Activated T-cell treated with anti-CD3 and anti-CD28 coated beads for 1 hour (primary cell): Measurements from ENCODE around the gene SAMD13.

ENCODE experiments used
- DNase-seq: peaks from one replicate; pipeline ENCODE4 v3.0.0-alpha.2; 2020; ENCODE audit warnings: low read depth

SAMD13 gene

GRCh38 chr1:84301004-84301784 lies at the start of gene SAMD13:
Gene SAMD13 (plus strand): TSS chr1:84301708. CDS start chr1:84303235, 1,527 bp downstream.
- peak; percentile 17 for DNase-seq

- DNase-seq, result no peak
These were observed 48.5 kb upstream of the SAMD13 start for GRCh38 chr1:84253036-84253435.

- DNase-seq, result no peak
These were observed 47.6 kb upstream of the SAMD13 start for GRCh38 chr1:84253891-84254290.

- no peak for DNase-seq
These were observed 46.7 kb upstream of the SAMD13 start for GRCh38 chr1:84254703-84255238.

- DNase-seq, result no peak
These were observed 45.9 kb upstream of the SAMD13 start for GRCh38 chr1:84255582-84255981.

GRCh38 chr1:84257617-84258016 lies 43.9 kb upstream of the SAMD13 start:
- DNase-seq, result no peak

GRCh38 chr1:84259376-84259775 lies 42.1 kb upstream of the SAMD13 start:
- DNase-seq, result no peak

- DNase-seq, result no peak
These were observed 41.5 kb upstream of the SAMD13 start for GRCh38 chr1:84259989-84260388.

- DNase-seq, result no peak
These were observed 40.5 kb upstream of the SAMD13 start for GRCh38 chr1:84260852-84261518.

- no peak for DNase-seq
These were observed 36.5 kb upstream of the SAMD13 start for GRCh38 chr1:84264961-84265360.

GRCh38 chr1:84265867-84266266 lies 35.6 kb upstream of the SAMD13 start:
- no peak for DNase-seq

- DNase-seq, result no peak
These were observed 34.8 kb upstream of the SAMD13 start for GRCh38 chr1:84266748-84267147.

- no peak for DNase-seq
These were observed 34.0 kb upstream of the SAMD13 start for GRCh38 chr1:84267476-84267875.

- no peak for DNase-seq
These were observed 33.2 kb upstream of the SAMD13 start for GRCh38 chr1:84268346-84268745.

- no peak for DNase-seq
These were observed 32.2 kb upstream of the SAMD13 start for GRCh38 chr1:84269306-84269705.

GRCh38 chr1:84271441-84272151 lies 29.9 kb upstream of the SAMD13 start:
- DNase-seq, result no peak

- DNase-seq, result no peak
These were observed 29.1 kb upstream of the SAMD13 start for GRCh38 chr1:84272401-84272800.

GRCh38 chr1:84277343-84278059 lies 24.0 kb upstream of the SAMD13 start:
- DNase-seq, result no peak

GRCh38 chr1:84278905-84279304 lies 22.6 kb upstream of the SAMD13 start:
- DNase-seq, result no peak

GRCh38 chr1:84280912-84281311 lies 20.6 kb upstream of the SAMD13 start:
- DNase-seq, result no peak

GRCh38 chr1:84282780-84283333 lies 18.7 kb upstream of the SAMD13 start:
- DNase-seq, result no peak

GRCh38 chr1:84283381-84283780 lies 18.1 kb upstream of the SAMD13 start:
- DNase-seq, result no peak
